Heart right ventricle (tissue), 16 donors: ENCODE data around the gene PCNT. TPM values are rescaled to one million over a fixed set of nuclear protein-coding genes. Genes with fewer than 3 reads are reported as not detected.

Experiments
- ATAC-seq, 8 donors: fragments of 200-7000 bp; cut with Tn5 transposase; one replicate each; pipeline ENCODE4 v1.9.1; 2020; ENCODE audit warnings: mild to moderate bottlenecking in 8 of 8, moderate library complexity in 8 of 8, moderate number of reproducible peaks in 1 of 8
- DNase-seq, 2 donors: peaks; one replicate each; pipeline ENCODE4 v3.0.0-alpha.2; 2020
- H3K27ac ChIP-seq, 10 donors: fragments of 200-600 bp; sonication (generic) in 2 of 10; one replicate each; pipeline versions ENCODE4 v1.5.0 to v1.8.0; 2020 to 2022; ENCODE audit warnings: mild to moderate bottlenecking in 3 of 10
- H3K27me3 ChIP-seq, 7 donors: fragments of 200-600 bp; one replicate each; pipeline ENCODE4 v1.8.0; 2021 to 2022; ENCODE audit warnings: mild to moderate bottlenecking in 2 of 7
- H3K36me3 ChIP-seq, 9 donors: fragments of 200-600 bp; sonication (generic) in 1 of 9; one replicate each; pipeline versions ENCODE4 v1.5.0 to v1.8.0; 2020 to 2022; ENCODE audit warnings: mild to moderate bottlenecking in 2 of 9
- H3K4me1 ChIP-seq, 9 donors: fragments of 200-600 bp; sonication (generic) in 1 of 9; one replicate each; pipeline versions ENCODE4 v1.5.0 to v1.8.0; 2020 to 2022; ENCODE audit warnings: mild to moderate bottlenecking in 4 of 9
- H3K4me3 ChIP-seq, 10 donors: fragments of 200-600 bp; sonication (generic) in 2 of 10; one replicate each; pipeline versions ENCODE4 v1.5.0 to v1.8.0; 2020 to 2022; ENCODE audit warnings: mild to moderate bottlenecking in 7 of 10, moderate library complexity in 2 of 10
- H3K9me3 ChIP-seq, 11 donors: fragments of 200-600 bp in 10 of 11; sonication (generic) in 2 of 11; one replicate each; pipeline versions ENCODE4 v1.5.0 to v1.8.0; 2013 to 2022; ENCODE audit warnings: mild to moderate bottlenecking in 2 of 11, control low read depth in 1 of 11, moderate library complexity in 1 of 11
- CTCF ChIP-seq, 9 donors: fragments of 200-600 bp; sonication (generic) in 2 of 9; IDR thresholded peaks; one replicate each; pipeline versions ENCODE4 v1.5.0 to v1.8.0; 2021 to 2022; ENCODE audit warnings: antibody characterized with exemption in 9 of 9, mild to moderate bottlenecking in 5 of 9, moderate library complexity in 1 of 9
- WGBS, 2 donors: extraction: QIAGEN DNeasy Blood & Tissue Kit; methylation state at CpG; one replicate each; pipeline ENCODE4 v1.1.7; 2013; ENCODE audit warnings: inconsistent platforms in 1 of 2; 5-methylcytosine and 5-hydroxymethylcytosine counted together
- intact Hi-C, 10 donors: fragments of 100-400 bp; cut with DNase I; formaldehyde crosslinking; loops; one replicate each; pipeline versions ENCODE4 v1.11.1 to v1.14.2; 2022
- polyA plus RNA-seq, 2 donors: library from polyadenylated mRNA; stranded (reverse); fragments of 200-250 nt; gene quantifications; one replicate each; pipeline ENCODE4 v1.2.3, GENCODE V29; 2013
- total RNA-seq, 10 donors: library from RNA; stranded (reverse); fragmentation: NEBNext Ultra II Directional in 3 of 10; extraction: Animal tissue kit (Norgen Biotek cat#: 25700) in 3 of 10; gene quantifications; one replicate each; pipeline versions ENCODE4 v1.2.1 to v1.2.4, GENCODE V29; 2021 to 2023
- donor health status: Arrhythmogenic right ventricular cardiomyopathy.
- donor health status: ischemic (EF 13 %, LVEDD 7.1; RV severe dilation, severe dysfunction).
- donor health status: healthy with polysubstance abuse.
- donor health status: DM: no; HTN: yes; CAD: no.
- donor health status: DM: no; HTN: no; CAD: no.
- donor health status: ischemic (EF 25% LVEDD 6.9; RV normal size, moderate dysfunction).
- donor health status: ischemic (EF 25% LVEDD 5.7; RV mildly dilated, moderate dysfunction).
- donor health status: healthy.
- donor health status: DM: yes; HTN: yes; CAD: no.
- donor health status: Ischemic cardiomyopathy.
- donor health status: ischemic (EF 35%, LVEDD 5.7; RV mildly dilated, moderate dysfunction).
- donor health status: nonischemic (EF 11% LVEDD 7.7; RV severe dilation, severe dysfunction).
- donor health status: DM: yes; HTN: yes; CAD: no.
- donor health status: PGD.
- donor health status: ischemic (EF 29% LVEDD 5.4; RV normal size, mild dysfunction).
- donor health status: nonischemic (EF 23%, LVEDD 6.1; RV moderate dilation, normal function).

Gene PCNT
- total and polyA plus RNA-seq, 12 donors: 17.5 to 58.6 (median 26.9) TPM

GRCh38 chr21:46416551-46416950 lies 92.6 kb downstream of the PCNT start:
- no peak overlapping the region for H3K4me3 ChIP-seq
- H3K36me3 ChIP-seq: peaks cover 0 to 87% (median 47%) of the 10 kb centered on the region in 9 donors
- no peaks in the 10 kb centered on the region for H3K4me1 ChIP-seq
- peak in 2 of 8 donors; percentile 33 to 45 for ATAC-seq
- no peaks in the 10 kb centered on the region for H3K27me3 ChIP-seq
- no peaks in the 10 kb centered on the region for H3K9me3 ChIP-seq
- no peak for DNase-seq
- intact Hi-C loops: no loop called here
- no peak overlapping the region for H3K27ac ChIP-seq
- 90 to 95% methylated on average over 20 of the region's 20 CpGs for WGBS, 2 donors
- no peak for TF ChIP-seq CTCF (IDR thresholded peaks at IDR 0.05)

- DNase-seq (no peak), ATAC-seq (no peak)
- no peak for TF ChIP-seq CTCF (IDR thresholded peaks at IDR 0.05)
- Histone ChIP-seq H3K27ac (no peak overlapping the region), H3K9me3 (no peaks in the 10 kb centered on the region), H3K4me3 (no peak overlapping the region), H3K27me3 (no peaks in the 10 kb centered on the region), H3K4me1 (no peaks in the 10 kb centered on the region), H3K36me3 (peaks cover 0 to 89% (median 35%) of the 10 kb centered on the region in 9 donors)
- 93 to 95% methylated on average over 25 of the region's 25 CpGs for WGBS, 2 donors
- intact Hi-C loops: no loop called here
Measured at GRCh38 chr21:46418265-46418946, 94.5 kb downstream of the PCNT start.

GRCh38 chr21:46420241-46421190 lies 96.6 kb downstream of the PCNT start:
- ATAC-seq (no peak), DNase-seq (no peak)
- Histone ChIP-seq H3K4me1 (no peaks in the 10 kb centered on the region), H3K36me3 (peaks cover 0 to 84% (median 35%) of the 10 kb centered on the region in 9 donors), H3K9me3 (no peaks in the 10 kb centered on the region), H3K27ac (no peak overlapping the region), H3K4me3 (no peak overlapping the region), H3K27me3 (no peaks in the 10 kb centered on the region)
- no peak for TF ChIP-seq CTCF (IDR thresholded peaks at IDR 0.05)
- intact Hi-C loops: no loop called here
- 92% methylated on average over 16 of the region's 16 CpGs for WGBS, 2 donors

- no peak for TF ChIP-seq CTCF (IDR thresholded peaks at IDR 0.05)
- WGBS, 2 donors: 91 to 94% methylated on average over 23 of the region's 23 CpGs
- Histone ChIP-seq H3K9me3 (no peaks in the 10 kb centered on the region), H3K27ac (no peak overlapping the region), H3K36me3 (peaks cover 0 to 84% (median 41%) of the 10 kb centered on the region in 9 donors), H3K27me3 (no peaks in the 10 kb centered on the region), H3K4me3 (no peak overlapping the region), H3K4me1 (no peaks in the 10 kb centered on the region)
- ATAC-seq (no peak), DNase-seq (no peak)
- intact Hi-C loops: no loop called here
Measured at GRCh38 chr21:46421191-46421750, 97.3 kb downstream of the PCNT start.
